Activated CD4-positive, alpha-beta T cell treated with anti-CD3 and anti-CD28 coated beads, Interleukin-2, amount 50 U/mL, for 4 hours (primary cell): ENCODE results near the gene ERAP2.
"Not testable (repeated sequence)": the region's sequence is repeated elsewhere in the genome, so short reads cannot be mapped to it uniquely, and the experiment has no call there.

Source experiments
- DNase-seq, 2 experiments: peaks; one replicate each; pipeline ENCODE4 v3.0.0-alpha.2; 2020

Gene ERAP2, protein sequence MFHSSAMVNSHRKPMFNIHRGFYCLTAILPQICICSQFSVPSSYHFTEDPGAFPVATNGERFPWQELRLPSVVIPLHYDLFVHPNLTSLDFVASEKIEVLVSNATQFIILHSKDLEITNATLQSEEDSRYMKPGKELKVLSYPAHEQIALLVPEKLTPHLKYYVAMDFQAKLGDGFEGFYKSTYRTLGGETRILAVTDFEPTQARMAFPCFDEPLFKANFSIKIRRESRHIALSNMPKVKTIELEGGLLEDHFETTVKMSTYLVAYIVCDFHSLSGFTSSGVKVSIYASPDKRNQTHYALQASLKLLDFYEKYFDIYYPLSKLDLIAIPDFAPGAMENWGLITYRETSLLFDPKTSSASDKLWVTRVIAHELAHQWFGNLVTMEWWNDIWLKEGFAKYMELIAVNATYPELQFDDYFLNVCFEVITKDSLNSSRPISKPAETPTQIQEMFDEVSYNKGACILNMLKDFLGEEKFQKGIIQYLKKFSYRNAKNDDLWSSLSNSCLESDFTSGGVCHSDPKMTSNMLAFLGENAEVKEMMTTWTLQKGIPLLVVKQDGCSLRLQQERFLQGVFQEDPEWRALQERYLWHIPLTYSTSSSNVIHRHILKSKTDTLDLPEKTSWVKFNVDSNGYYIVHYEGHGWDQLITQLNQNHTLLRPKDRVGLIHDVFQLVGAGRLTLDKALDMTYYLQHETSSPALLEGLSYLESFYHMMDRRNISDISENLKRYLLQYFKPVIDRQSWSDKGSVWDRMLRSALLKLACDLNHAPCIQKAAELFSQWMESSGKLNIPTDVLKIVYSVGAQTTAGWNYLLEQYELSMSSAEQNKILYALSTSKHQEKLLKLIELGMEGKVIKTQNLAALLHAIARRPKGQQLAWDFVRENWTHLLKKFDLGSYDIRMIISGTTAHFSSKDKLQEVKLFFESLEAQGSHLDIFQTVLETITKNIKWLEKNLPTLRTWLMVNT

DNA sequence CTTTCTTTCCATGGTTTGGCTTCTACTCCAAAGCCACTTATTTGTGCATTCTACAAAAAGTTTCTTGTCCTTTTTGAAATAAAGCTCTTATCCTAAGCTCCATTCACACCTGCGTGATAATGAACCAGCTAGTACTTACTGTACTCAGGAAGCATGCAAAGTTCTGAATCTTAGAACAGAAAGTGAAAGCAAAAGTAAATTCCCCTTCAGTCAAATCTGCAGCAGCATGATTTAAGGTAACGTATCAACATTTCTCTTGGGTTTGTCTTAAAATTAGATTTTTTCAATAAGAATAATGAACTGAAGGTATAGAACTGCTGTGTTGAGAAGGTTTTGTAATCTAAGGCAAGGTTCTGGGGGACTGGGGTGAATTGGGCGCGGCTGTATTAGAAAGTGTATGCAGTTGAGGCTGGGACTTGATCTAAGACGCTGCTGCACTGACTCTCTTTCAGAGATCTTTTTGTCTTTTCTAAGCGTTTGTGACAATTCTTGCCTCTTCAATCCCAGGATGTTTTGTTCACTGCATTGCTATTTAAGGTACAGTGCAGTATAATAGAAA lies at the start of gene ERAP2:
TSS of gene ERAP2 (plus strand) at position 209 of the 559 bp plus-strand sequence. CDS start 3,186 bp downstream, outside the sequence.
- no peak for DNase-seq

DNA sequence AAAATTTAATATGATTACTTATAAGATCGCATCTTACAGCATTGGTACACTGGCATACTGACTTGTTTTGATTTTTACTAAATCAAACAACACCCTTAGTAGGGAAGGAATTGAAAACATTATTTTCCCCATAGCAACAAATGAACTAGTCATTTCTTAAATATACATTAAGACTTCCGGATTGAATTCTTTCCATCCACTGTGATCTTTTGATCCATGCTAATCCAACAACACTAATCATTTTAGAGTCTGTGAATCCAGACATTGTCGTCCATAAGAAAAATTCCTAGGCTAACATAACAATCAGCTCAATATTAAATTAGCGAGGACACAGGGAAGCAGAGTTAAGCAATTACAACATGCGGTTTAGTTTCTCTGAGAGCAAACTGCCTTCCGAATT lies 47.0 kb upstream of the ERAP2 start:
- DNase-seq: no peak

- DNase-seq: no peak
Measured at GRCh38 chr5:96834016-96834415, 42.3 kb upstream of the ERAP2 start.

DNA sequence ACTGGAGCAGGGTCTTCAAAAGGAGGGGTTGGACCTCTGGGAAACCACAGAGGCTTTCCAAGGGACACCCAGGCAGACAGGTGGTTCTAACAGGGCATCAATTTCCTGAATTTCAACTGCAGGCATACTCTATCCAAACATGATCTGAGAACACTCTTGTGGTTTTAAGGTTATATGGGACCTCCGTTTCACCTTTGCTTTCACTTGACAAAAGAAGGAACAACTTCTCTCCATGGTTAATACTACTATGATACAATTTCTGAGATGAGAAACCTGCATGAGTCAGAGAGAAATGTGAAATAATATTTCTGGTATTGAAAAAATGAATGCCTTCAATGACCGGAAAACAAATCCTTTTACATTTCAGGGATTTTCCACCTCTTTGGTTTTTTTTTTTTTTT lies 40.5 kb upstream of the ERAP2 start:
- DNase-seq: no peak

GRCh38 chr5:96836817-96837216 lies 39.5 kb upstream of the ERAP2 start:
- no peak for DNase-seq

GRCh38 chr5:96837303-96837702 lies 39.0 kb upstream of the ERAP2 start:
- DNase-seq: no peak

- DNase-seq: no peak
Measured at GRCh38 chr5:96838201-96839070, 37.9 kb upstream of the ERAP2 start.

DNA sequence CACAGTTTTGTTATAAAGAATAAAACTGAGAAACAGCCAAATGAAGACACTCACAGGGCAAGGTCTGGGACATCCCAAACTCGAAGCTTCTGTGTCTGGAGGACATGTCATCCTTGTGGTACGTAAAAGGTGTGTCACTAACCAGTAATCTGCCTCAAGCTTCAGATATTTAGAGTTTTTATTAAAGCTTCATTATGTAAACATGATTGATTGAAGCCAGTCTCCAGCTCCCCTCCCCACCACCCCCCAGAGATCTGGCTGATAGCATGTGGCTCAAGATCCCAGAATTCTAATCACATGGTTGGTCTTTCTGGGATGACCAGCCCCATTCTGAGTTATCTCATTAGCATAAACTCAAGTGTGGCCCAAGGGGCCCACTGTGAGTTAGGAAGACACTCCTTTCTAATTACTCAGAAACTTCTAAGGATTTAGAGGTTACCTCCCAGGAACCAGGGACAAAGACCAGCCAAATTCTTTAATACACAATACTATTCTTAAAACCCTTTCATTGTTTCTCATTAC lies 37.2 kb upstream of the ERAP2 start:
- DNase-seq: no peak

GRCh38 chr5:96841931-96842330 lies 34.4 kb upstream of the ERAP2 start:
- not testable (repeated sequence) for DNase-seq

DNA sequence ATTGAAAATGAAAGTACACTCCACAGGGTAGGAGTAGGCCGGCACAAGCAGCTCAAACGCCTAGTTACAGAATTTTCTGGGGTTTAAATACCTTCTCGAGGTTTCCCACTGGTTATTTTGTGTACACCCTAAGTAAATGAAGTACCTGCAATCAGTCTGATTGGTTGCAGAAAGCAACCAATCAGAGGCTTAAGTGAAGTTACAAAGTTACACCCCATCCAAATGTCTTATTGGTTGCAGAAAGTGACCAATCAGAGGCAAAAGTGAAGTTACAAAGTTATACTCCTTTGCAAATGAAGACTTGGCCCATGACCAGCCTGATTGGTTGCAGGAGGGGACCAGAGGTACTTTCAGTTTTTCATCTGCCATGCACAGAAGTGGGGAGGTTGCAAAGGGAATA lies 33.2 kb upstream of the ERAP2 start:
- DNase-seq: no peak

GRCh38 chr5:96844481-96844990 lies 31.8 kb upstream of the ERAP2 start:
- no peak for DNase-seq

GRCh38 chr5:96851312-96852062 lies 24.8 kb upstream of the ERAP2 start:
- DNase-seq: no peak

GRCh38 chr5:96852759-96853158 lies 23.5 kb upstream of the ERAP2 start:
- DNase-seq: no peak

DNA sequence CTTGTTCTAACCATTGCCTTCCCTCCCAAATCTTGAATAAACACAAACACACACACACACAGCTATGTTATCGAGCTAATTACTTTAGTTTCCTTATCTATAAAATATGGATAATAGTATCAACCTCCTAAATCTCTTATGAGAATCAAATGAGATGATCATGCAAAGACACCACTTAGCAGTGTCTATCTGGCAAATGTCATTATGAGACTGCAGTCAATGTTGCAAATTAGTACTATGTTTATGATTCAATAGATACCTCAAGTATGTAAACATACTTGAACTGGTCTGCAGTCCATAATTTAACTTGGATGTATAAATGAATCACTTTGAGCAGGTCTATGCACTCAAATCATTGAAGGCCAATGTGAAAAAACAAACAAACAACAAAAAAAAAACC lies 22.2 kb upstream of the ERAP2 start:
- DNase-seq: no peak

DNA sequence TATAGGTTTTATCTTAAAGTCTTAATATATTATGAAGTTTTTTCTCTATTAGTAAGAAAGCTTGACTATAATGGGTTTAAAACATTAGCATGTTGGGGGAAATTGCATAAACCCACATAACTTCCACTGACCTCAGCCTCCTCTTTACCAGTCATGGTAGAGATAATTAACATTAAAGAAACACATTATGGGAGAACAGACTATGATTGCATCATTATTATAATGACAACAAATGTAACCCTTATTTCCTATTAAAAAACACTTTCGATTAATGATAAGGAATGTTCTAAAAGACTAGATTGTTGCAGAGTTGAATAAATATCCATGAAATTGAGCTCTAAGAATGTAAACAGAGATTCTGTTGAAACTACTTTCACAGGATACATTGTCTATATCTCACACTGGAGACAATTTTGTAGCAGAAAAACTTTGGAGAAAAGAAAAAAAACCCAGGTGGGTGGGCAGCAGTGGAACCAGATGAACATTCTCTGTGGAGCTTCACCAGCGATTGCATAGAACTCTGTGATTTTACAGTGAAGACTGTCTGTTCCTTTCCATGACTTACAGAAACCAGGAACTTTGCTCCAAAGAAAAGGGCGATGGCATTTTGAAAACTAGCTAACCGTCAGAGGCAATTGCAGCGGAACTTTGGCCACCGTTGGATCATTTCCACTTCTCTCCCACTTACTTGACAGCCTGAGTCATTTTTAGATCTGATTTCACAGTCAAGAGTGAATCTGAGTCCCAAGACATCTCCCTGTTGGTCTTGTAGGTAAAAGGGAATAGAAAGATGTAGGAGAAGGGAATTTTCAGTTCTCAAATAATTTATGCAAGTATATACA lies 21.0 kb upstream of the ERAP2 start:
- no peak for DNase-seq

DNA sequence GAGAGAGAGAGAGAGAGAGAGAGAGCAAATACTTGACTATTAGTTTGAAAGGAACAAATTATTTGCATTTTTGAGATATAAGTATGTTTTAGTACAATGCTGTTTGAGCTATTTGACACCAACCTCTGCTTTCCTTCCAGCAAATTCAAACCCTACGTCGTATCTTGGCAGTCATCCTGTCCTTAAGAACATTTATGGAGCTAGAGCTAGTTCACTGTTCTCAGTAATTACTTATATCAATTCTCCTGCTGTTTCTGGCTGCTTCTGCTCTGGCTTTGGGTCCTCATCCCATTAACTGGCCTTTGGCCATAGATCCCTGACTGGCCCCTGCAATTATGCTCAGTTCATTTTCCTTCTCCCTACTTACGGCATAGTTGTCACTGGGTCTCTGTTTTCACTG lies 19.9 kb upstream of the ERAP2 start:
- DNase-seq: no peak

GRCh38 chr5:96857454-96857853 lies 18.8 kb upstream of the ERAP2 start:
- no peak for DNase-seq

DNA sequence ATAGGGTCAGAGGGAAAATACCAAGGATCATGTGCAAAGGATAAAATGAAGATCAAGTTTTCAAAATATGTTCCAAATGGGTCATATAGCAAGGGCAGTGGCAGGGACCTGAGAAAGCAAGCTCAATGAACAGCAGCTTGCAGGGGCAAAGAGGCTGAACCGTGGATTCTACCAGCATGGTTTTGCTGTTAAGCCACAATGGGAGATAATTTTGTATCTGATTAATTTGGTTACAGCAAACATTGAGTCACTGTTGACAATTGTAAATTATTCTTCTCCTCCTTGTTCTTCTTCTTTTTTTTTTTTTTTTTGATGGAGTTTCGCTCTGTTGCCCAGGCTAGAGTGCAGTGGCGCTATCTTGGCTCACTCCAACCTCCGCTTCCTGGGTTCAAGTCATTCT lies 18.4 kb upstream of the ERAP2 start:
- no peak for DNase-seq

DNA sequence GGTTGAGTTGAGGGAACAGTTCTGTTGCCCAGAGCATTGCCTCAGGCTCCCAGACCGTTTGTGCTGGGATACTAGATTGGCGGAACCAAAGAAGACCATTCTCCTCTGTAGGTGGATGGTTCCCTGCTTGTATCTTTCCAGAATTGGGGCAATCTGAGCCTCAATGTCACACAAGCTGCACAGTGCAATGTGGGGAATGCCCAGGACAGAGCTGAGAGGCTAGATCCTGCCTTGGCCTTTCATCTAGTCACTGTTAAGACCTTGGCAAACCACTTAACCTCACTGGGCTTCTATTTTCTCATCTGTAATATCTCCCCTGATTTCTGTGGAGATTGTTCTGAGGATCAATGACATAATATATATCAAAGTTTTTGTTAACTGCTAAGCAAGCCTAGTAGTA lies 16.9 kb upstream of the ERAP2 start:
- DNase-seq: no peak

GRCh38 chr5:96861076-96861475 lies 15.2 kb upstream of the ERAP2 start:
- DNase-seq: no peak
